ENCODE data around the gene SH3BP4.

DNA sequence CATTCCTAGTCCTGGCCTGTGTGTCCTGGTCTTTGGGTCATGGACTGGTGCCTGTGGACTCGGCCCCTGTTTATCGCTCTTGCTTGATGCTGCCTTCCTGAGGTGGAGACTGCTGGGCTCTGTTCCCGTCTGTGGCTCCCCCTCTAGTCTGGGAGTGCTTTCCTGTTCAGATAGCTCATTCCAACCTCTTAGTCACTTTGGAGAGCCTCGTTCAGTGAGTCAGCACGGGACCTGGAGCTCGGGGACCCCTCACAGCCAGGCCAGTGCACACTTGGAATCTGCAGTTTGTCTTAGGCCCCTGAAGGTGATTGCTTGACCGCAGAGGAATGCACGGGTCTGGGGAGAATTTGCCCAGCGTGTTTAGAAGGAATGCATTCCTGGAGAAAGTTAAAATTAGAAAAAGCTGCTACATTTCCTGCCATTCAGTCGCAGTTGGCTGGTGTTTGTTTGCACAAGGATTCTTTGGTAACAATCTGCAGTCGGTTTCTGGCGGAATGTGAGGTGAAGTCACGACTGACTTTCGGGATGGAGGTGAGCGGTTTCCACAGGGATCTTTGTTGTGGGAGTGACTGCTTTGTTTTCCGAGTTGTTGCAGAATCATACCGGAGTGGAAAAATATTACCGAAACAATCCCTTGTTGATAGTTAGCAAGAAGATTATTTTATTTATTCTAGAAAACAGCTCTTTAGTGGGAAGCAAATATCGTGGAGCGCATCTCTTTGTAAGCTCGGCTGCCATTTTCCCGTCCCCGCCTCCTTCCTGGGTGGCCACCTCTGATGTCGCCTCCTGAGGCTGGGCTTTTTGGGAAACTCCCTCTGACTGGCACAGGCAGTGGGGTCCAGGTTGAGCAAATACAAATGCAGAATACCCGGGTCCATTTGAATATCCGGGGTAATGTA is 29.6 kb downstream of the SH3BP4 start:
- TF ChIP-seq, protein P1, sequence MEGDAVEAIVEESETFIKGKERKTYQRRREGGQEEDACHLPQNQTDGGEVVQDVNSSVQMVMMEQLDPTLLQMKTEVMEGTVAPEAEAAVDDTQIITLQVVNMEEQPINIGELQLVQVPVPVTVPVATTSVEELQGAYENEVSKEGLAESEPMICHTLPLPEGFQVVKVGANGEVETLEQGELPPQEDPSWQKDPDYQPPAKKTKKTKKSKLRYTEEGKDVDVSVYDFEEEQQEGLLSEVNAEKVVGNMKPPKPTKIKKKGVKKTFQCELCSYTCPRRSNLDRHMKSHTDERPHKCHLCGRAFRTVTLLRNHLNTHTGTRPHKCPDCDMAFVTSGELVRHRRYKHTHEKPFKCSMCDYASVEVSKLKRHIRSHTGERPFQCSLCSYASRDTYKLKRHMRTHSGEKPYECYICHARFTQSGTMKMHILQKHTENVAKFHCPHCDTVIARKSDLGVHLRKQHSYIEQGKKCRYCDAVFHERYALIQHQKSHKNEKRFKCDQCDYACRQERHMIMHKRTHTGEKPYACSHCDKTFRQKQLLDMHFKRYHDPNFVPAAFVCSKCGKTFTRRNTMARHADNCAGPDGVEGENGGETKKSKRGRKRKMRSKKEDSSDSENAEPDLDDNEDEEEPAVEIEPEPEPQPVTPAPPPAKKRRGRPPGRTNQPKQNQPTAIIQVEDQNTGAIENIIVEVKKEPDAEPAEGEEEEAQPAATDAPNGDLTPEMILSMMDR (conservative IDR thresholded peaks at IDR 0.05), result no peak
- no peak for TF ChIP-seq ZFX (IDR thresholded peaks at IDR 0.05)
